Posterior vena cava (tissue), 2 donors: ENCODE data around the gene DOCK3. TPM values are rescaled to one million over a fixed set of nuclear protein-coding genes. Genes with fewer than 3 reads are reported as not detected.
"Not testable (repeated sequence)": the region's sequence is repeated elsewhere in the genome, so short reads cannot be mapped to it uniquely, and the experiment has no call there.

Experiments used
- DNase-seq: peaks from one replicate; pipeline ENCODE4 v3.0.0-alpha.2; 2020; ENCODE audit warnings: low spot score
- intact Hi-C, 2 donors: fragments of 100-400 bp; cut with DNase I; formaldehyde crosslinking; loops; one replicate each; pipeline versions ENCODE4 v1.14.1 to v1.14.2; 2022 to 2023
- total RNA-seq, 2 donors: library from RNA; stranded (reverse); fragmentation: NEBNext Ultra II Directional; extraction: Animal tissue kit (Norgen Biotek cat#: 25700); gene quantifications; one replicate each; pipeline ENCODE4 v1.2.1, GENCODE V29; 2021
- donor health status: DM: yes; HTN: yes; CAD: no.
- donor health status: DM: yes; HTN: yes; CAD: no.

Gene DOCK3
- total RNA-seq, 2 donors from 2014 or later, result 0.60 to 2.4 TPM

DNA sequence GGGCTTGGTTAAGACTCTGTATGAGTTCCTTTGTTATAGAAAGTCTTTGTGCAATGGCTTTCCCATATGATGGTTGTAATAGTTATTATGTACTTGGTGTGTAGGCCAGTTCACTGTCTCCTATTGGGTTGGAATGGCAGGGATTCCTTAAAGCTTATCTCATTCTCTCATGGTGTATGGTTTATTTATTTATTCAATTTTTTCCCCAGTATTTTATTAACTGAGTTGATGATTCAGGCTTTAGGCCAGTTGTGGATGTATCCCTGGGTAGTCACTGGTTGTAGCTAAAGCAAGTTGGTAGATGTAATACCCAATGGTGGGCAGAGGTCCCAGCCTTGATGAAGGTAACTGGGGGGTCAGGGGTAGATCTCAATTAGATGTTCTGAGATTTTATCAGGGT is 349.4 kb downstream of the DOCK3 start:
- DNase-seq, result no peak
- intact Hi-C loops, result no loop called here

DNA sequence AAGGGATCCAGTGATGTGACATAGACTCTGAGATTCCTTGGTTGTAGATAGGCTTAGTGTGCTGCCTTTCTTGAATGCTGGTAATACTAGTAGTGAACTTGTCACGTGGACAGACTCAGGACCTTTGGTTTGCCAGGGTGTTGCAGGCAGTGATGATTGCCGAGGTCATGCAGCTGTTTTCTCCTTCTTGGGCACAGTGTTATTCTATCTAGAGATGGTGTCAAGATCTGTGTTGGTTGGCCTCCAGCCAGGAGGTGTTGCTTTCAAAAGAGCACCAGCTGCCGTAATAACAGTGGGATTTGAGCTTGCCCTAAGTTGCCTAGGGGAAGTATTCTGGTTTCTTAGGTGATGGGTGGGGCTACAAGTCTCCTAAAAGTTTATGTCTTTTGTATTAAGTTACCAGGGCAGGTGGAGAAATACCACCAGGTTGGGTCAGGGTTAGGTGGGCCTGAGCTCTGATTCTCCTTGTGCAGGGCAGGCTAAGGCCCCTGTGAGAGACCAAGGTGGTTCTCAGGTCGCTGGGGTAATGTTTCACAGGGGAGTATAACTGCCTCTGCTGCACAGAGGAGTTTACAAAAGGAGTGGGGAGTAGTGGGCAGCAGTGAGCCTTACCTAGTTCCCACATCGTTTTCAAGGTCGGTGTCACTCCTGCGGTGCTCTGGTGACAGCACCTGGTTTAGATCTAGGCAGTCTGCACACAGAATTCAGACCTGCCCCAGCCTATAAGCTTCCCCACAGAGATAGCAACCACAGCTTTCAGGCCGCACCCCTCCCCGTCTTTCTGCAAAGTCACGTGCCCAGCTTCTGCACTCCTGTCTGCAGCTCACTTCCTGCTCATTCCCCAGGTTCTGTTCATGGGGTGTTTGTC is 350.3 kb downstream of the DOCK3 start:
- no peak for DNase-seq
- intact Hi-C loops, result no loop called here

DNA sequence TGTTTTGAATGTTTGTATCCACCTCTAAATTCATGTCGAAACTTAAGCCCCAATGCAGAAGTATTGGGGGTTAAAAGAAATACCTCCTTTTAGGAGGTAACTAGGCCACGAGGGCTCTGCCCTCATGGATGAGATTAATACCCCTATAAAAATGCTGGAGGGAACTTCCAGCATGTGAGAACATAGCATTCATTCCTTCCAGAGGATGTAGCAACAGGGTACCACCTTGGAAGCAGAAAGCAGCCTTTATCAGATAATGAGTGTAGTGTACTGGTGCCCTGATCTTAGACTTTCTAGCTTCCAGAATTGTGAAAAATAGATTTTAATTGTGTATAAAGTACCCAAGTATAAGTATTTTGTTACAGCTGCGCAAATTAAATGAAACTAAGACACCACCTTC is 356.9 kb downstream of the DOCK3 start:
- DNase-seq, result no peak
- intact Hi-C loops, result no loop called here

DNA sequence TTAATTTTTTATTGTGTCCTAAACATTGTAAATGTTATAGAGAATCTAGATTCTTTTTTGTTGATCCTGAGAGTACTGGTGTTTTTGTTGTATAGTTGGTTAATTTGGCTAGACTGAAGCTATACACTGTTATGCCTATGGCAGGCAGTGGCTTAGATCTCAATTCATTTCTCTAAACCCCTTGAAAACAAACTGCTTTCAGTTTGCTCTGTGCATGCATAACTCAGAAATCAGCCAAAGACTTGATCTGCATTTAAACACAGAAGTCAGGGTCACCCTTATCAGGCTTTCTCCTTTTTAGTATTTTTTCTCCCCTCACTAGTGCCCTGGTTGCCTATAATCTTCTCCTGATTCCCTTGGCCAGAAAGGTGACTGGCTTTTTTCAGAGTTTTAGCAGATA is 360.9 kb downstream of the DOCK3 start:
- DNase-seq, result no peak
- intact Hi-C loops, result no loop called here

DNA sequence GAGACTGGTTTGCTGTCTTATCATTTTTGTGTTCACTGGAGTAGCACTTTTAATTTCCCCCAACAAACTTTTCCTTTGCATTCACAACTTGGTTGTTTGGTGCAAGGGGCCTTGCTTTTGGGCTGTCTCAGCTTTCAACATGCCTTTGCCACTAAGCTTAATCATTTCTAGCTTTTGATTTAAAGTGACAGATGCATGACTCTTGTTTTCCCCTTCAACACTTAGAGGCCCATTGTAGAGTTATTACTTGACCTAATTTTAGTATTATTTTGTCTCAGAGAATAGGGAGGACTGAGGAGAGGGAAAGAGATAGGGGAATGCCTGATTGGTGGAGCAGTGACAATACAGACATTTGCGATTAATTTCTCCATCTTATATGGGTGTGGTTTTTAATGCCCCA is 370.3 kb downstream of the DOCK3 start:
- DNase-seq, result no peak
- intact Hi-C loops, result no loop called here

DNA sequence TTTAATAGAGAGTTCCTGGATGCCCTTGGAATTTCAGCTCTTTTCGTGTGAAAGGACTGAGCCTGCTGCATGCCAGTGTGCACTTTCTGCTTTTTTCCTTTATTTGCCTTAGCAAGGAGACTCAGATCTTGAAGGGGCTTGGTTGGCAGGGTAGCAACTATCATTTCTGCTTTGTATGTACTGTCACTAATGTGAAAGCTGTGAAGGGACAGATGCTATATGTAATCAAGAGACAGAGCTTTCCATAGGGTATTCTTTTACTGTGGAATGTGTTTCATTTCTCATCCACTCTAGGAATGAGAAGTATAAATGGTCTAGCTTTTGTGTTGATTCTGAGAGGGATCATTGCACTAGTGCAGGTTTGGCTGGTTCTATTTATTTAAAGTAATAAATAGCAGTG is 377.8 kb downstream of the DOCK3 start:
- no peak for DNase-seq
- intact Hi-C loops, result no loop called here

DNA sequence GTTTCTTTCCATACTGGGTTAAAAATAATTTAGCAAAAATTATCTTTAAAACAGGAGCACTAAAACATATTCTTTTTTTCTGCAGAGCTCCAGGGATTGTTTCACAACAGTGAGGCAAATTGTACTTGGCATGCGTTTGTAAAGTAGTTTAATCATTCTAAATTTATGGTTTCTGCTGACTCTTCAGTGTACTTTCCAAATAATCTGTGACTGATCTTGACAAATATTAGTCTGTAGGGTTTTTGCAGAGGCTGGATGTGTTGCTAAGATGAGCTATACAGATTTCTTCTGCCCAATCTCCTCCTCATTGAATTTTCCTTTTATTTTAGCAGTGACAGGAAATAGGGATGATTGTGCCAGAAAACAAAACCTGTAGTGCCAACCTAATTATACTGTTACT is 382.4 kb downstream of the DOCK3 start:
- intact Hi-C loops, result no loop called here

DNA sequence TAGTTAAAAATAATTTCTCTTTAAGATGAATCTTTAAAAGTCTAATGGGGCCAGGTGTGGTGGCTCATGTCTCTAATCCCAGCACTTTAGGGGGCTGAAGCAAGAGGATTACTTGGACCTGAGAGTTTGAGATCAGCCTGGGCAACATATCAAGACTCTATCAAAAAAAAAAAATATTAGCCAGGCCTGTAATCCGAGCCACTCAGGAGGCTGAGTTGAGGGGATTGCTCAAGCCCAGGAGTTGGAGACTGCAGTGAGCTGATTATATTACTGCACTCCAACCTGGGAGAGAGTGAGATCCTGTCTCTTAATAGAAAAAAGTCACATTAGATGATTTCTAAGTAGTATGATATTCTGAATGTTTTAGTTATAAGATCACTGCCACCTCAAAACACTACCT is 388.3 kb downstream of the DOCK3 start:
- intact Hi-C loops, result no loop called here
- no peak for DNase-seq

More for the DNA sequence above, 382.4 kb downstream of the DOCK3 start:
- DNase-seq, result no peak

DNA sequence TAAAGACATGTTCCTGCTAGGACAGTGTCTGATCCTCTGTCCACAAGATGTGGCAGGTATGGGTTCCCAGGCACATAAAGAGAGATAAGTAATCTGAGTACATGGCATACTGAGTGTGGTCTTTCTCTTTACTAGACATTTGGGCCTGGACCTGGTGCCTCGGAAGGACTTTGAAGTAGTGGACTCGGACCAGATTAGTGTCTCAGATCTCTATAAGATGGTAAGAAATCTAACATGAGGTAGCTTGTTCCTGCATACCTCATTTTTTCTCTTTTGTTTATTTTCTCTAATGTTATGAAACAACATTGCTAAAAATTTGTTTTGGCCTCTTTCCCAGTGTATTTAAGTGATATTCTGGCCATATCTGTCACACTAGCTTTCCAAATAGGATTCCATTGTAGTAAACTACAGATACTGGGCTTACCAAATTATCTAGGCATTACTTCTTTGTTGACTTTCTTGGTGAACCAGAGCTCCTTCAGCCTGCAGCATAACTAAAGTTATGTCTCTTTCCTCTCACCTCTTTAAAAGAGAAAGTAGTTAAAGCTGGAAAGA is 400.6 kb downstream of the DOCK3 start:
- intact Hi-C loops, result no loop called here
- DNase-seq, result no peak

DNA sequence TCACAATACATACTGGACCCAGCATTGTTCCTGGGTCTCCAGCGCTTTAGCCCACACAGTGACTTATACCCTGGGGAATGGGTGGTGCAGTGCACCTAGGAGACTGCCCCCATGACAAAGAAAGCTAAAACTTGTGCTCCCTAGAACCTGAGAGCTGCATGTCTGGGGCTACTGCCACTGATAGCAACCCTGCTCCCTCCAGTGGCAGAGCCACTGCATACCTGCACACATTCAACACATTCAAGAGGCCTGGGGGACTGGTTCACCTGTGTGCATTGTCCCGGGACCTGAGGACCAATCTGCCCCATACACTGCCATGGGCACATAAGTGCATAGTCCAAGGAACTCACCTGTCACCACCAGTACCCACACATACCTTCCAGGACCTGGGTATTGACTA is 407.6 kb downstream of the DOCK3 start:
- intact Hi-C loops, result no loop called here

DNA sequence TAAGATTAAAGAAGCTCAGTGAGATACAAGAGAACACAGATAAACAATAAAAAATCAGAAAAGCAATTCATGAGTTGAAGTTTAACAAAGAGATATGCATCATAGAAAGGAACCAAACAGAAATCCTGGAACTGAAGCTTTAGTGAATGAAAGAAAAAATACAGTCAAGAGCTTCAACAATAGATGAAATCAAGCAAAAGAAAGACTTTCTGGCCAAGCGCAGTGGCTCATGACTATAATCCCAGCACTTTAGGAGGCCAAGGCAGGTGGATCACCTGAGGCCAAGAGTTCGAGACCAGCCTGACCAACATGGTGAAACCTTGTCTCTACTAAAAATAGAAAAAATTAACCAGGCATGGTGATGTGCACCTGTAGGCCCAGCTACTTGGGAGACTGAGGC is 408.8 kb downstream of the DOCK3 start:
- no peak for DNase-seq
- intact Hi-C loops, result no loop called here

More for the DNA sequence above, 407.6 kb downstream of the DOCK3 start:
- no peak for DNase-seq

DNA sequence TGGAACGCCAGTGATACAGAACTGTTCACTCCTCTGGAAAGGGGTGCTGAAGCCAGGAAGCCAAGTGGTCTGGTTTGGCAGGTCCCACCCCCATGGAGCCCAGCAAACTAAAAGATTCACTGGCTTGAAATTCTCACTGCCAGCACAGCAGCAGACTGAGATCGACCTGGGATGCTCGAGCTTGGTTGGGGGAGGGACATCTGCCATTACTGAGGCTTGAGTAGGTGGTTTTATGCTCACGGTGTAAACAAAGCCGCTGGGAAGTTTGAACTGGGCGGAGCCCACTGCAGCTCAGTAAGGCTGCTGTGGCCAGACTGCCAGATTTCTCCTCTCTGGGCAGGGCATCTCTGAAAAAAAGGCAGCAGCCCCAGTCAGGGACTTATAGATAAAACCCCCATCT is 417.4 kb downstream of the DOCK3 start:
- intact Hi-C loops, result loop anchor here in 1 of 2 donors (10.0 kb wide), 1 partner anchor 283 kb away; no protein-coding TSS in a partner anchor
- DNase-seq, result not testable (repeated sequence)

DNA sequence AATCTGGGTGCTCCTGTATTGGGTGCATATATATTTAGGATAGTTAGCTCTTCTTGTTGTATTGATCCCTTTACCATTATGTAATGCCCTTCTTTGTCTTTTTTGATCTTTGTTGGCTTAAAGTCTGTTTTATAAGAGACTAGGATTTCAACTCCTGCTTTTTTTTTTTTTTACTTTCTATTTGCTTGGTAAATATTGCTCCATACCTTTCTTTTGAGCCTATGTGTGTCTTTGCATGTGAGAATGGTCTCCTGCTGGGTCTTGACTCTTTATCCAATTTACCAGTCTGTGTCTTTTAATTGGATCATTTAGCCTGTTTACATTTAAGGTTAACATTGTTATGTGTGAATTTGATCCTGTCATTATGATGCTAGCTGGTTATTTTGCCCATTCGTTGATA is 420.1 kb downstream of the DOCK3 start:
- intact Hi-C loops, result loop anchor here in 1 of 2 donors (10.0 kb wide), 1 partner anchor 280 kb away; no protein-coding TSS in a partner anchor
- DNase-seq, result not testable (repeated sequence)

DNA sequence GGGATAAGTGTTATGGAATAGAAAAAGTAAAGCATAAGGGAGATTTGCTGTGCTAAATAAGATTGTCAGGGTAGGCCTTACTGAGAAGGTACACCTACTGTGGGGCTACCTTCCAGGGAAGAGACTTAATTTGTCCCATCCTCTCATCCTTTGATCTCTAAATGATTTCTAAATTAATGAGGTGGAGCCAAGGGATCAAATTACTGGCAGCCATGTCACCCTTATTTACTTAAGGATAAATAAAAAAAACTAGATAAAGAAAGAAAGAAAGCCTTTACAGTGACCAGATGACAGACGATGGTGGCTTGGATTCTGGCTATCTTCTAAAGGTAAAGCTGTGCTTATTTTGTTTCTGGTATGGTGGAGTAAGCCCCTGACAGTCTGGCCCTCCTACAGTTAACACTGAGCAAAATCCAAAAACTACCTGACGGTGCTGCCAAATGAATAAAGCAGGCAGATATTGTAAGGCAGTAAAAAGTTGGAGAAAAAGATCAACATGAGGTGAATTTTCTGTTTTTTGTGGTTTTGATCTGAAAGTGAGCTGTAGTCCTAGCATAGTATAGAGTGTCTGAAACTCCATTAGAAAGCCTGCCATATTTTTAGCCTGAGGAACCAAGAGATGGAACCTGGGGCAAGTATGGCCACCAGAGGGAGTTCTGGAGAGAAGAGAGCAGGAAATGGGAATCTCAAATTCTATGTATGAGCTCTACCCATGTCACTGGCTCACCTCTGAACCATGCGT is 425.2 kb downstream of the DOCK3 start:
- intact Hi-C loops, result loop anchor here (5.0 to 10.0 kb wide), 2 partner anchors 272 to 275 kb away; no protein-coding TSS in a partner anchor
- DNase-seq, result peak; percentile 77

DNA sequence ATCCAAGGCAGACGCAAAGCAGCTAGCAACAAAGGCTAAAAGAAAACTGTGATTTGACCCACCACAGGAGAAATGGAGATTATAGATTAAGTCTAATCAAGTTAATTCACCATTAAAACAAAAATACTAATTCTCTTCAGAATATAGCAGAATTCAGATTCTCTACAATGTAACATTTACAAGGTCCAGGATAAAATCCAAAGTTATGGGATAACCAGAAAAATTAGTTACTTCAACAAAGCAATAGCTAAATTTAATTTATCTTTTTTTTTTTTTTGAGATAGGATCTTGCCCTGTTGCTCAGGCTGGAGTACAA is 425.8 kb downstream of the DOCK3 start:
- intact Hi-C loops, result loop anchor here in 1 of 2 donors (5.0 kb wide), 1 partner anchor 272 kb away; no protein-coding TSS in a partner anchor
- DNase-seq, result no peak

DNA sequence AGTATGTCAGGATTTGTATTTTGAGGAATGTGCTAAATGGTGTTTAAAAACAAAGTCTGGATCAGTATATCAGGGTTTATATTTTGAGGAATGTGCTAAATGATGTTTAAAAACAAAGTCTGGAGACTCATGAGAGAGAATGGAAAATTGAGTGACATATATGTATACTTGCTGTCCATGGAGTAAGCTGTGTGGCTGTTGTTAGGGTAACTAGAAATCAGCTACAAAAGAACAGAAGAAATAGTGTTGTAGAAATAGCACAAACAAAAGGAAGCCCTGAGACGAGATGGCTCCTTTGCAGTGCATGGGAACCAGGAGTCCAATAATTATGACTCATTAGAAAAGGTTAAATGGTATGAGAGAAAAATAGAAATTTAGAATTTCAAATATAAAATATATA is 427.7 kb downstream of the DOCK3 start:
- intact Hi-C loops, result loop anchor here in 1 of 2 donors (5.0 kb wide), 1 partner anchor 270 kb away; no protein-coding TSS in a partner anchor
- DNase-seq, result no peak

DNA sequence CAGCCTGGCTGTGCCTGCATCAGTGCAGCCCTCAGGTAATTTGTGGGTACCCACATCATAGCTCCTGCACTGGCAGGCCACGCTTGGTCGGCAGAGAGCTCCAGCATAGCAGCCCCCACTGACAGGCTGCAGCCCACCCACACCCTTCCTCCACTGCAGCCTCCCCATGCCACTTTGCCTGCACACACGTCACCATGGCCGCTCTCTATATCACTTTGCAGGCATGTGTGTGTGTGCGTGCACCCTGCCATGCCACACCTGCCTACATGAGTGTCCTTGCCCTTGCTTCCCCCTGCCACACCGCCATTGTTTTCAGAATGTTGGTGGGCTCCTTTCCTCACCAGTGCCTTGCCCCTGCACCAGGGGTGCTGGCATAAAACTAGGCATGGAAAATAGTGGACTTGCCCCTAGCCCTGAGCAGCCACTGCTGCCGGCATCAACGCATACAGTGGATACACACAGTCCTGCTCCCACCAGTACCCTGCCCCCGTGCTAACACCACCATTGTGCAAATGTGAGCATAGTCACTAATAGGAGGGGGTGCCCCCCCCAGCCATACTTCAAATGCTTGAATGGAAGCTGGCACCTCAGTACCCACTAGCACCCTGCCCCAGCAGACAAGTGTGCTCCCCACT is 431.6 kb downstream of the DOCK3 start:
- intact Hi-C loops, result no loop called here
- peak; percentile 50 for DNase-seq

DNA sequence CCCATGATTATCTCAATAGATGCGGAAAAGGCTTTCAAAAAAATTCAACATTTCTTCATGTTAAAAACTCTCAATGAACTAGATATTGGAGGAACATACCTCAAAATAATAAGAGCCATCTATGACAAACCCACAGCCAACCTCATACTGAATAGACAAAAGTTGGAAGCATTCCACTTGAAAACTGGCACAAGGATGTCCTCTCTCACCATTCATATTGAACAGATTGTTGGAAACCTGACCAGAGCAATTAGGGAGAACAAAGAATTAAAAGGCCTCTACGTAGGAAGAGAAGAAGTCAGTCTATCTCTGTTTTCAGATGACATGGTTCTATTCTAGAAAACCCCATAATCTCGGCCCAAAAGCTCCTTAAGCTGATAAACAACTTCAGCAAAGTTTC is 435.9 kb downstream of the DOCK3 start:
- DNase-seq, result no peak
- intact Hi-C loops, result no loop called here

DNA sequence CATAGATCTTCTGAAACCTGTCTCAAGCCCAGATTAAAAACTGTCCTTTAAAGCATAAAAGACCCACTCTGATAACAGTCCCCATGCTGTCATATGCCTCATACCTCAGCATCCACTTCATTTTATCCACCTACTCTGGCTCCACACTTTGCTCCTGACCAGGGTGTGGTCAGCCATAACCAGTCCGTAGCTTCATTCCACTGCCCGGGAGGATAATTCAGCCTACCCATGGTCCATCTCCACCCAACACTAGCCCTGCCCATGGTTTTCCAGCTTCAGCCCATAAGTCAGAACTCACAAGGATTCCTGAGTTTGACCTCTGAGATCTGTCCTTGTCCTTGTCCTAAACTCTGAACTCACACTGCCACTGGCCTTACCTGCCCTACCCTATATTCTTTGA is 448.2 kb downstream of the DOCK3 start:
- intact Hi-C loops, result no loop called here
- DNase-seq, result no peak

DNA sequence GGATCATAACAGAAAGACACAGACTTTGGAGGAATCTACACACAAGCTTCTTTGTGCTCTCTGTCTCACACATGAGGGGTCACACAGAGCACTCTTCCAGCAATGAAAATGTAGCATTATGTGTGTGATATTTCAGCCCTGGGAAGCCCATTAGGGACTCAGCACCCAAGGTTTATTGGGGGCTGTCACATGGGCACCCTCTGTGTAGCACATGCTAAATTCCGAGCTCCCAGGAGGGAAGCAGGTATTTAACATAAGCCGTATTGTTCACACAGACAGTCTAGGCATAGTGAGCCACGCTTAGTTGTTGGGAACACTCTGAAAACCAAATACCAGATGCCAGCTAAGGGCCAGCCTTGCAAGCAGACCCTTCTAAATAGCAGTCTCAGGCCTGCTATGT is 448.8 kb downstream of the DOCK3 start:
- intact Hi-C loops, result no loop called here
- no peak for DNase-seq
